Ramos (cell line): ENCODE data around the gene KIFC3.
"Not testable (repeated sequence)": the region's sequence is repeated elsewhere in the genome, so short reads cannot be mapped to it uniquely, and the experiment has no call there.

Experiments
- in situ Hi-C: fragments of 300-500 bp; cut with MboI; formaldehyde crosslinking; loops from one replicate; pipeline ENCODE4 v1.14.3; 2022; ENCODE audit warnings: low sequenced_read_pairs; ENCODE audit not compliant: unreplicated experiment

The KIFC3 gene

GRCh38 chr16:57728336-57729181 lies 73.7 kb downstream of the KIFC3 start:
- in situ Hi-C loops, result no loop called here

GRCh38 chr16:57727610-57728009 lies 74.7 kb downstream of the KIFC3 start:
- in situ Hi-C loops, result no loop called here

- in situ Hi-C loops, result no loop called here
Measured at GRCh38 chr16:57726433-57726947, 75.8 kb downstream of the KIFC3 start.

DNA sequence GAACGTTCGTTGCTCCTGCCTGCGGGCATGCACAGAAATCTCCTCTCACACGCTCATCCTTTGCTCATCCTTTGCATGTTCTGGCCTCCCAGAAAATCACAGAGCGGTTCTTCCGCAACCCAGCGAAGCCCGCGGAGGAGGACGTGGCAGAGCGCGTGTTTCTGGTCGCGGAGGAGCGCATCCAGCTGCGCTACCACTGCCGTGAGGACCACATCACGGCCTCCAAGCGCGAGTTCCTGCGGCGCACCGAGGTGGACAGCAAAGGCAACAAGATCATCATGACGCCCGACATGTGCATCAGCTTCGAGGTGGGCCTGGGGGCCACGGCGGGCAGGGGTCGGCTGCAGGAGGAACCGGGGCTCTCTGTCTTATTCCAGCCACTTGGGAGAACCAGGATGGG lies 76.3 kb downstream of the KIFC3 start:
- in situ Hi-C loops, result no loop called here

GRCh38 chr16:57725554-57725953 lies 76.7 kb downstream of the KIFC3 start:
- in situ Hi-C loops, result no loop called here

- in situ Hi-C loops, result no loop called here
Measured at GRCh38 chr16:57725151-57725550, 77.1 kb downstream of the KIFC3 start.

DNA sequence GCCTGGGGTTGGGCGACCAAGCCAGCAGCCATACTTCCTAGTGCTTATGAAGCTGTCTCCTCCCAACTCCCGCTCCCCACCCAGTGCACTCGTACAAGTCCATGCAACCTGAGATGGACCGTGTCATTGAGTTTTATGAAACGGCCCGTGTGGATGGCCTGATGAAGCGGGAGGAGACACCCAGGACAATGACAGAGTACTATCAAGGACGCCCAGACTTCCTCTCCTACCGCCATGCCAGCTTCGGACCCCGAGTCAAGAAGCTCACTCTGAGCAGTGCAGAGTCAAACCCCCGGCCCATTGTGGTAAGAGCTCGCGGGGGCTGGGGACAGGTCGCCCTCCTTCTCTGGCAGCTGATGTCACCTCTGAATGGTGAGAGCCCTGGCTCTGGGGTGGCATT lies 77.8 kb downstream of the KIFC3 start:
- in situ Hi-C loops, result no loop called here

DNA sequence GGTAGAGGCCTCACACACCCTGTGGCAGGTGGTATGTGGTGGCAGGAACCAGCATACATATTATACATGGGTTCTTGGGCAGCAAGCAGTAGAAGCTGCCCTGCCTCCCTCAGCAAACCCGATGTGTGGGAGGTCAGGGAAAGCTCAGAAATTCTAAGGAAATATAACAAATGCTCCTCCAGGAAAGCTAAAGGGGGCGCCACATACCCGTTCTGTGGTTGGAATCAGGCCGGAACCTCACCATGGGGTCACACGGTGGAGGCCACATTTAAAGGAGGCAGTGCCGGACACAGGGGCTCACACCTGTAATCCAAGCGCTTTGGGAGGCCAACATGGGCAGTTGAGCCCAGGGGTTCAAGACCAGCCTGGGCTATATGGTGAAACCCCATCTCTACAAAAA lies 79.1 kb downstream of the KIFC3 start:
- in situ Hi-C loops, result no loop called here

GRCh38 chr16:57722651-57723050 lies 79.6 kb downstream of the KIFC3 start:
- in situ Hi-C loops, result no loop called here

DNA sequence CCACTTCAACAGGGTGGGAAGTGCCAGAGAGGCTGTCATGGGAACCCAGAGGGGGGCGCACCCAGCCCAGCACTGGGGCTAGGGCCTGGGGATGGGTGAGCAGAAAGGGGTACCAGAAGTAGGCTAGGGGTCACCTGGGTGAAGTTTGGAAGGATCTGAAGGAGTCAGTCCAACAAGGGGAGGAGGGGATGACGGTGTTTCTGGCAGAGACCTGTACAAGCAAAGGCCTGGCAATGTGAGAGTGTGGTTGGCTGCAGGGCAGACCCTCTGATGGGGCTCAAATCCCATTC lies 80.1 kb downstream of the KIFC3 start:
- in situ Hi-C loops, result no loop called here

GRCh38 chr16:57721356-57722209 lies 80.7 kb downstream of the KIFC3 start:
- in situ Hi-C loops, result no loop called here

- in situ Hi-C loops, result no loop called here
Measured at GRCh38 chr16:57720142-57720575, 82.1 kb downstream of the KIFC3 start.

DNA sequence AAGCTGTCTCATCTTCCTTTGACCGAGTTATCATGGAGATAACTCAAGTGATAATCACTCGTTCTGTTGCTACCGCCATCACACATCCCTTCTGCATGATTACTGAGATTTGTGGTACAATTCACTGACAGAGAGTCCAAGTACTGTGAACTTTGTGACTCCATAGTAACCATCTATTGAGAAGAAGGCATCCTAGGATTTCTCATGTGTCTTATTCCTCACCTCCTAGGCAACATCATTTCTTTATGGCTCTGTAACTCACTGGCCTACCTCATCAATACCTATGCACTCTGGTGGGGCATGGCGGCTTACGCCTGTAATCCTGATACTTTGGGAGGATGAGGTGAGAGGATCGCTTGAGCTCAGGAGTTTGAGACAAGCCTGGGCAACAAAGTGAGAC lies 88.2 kb downstream of the KIFC3 start:
- in situ Hi-C loops, result no loop called here

- in situ Hi-C loops, result no loop called here
Measured at GRCh38 chr16:57713596-57713995, 88.7 kb downstream of the KIFC3 start.

DNA sequence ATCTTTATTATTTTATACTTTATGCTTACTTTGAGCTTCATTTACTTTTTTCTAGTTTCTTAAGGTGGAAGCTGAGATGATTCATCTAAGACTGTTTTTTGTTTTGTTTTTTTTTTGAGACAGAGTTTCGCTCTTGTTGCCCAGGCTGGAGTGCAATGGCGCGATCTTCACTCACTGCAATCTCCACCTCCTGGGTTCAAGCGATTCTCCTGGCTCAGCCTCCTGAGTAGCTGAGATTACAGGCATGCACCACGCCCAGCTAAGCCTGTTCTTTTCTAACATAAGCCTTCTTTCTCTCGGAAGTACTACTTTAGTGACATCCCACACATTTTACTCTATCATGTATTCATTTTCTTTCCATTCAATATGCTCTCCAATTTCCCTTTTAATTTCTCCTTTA lies 89.7 kb downstream of the KIFC3 start:
- in situ Hi-C loops, result not testable (repeated sequence)

GRCh38 chr16:57711993-57712392 lies 90.3 kb downstream of the KIFC3 start:
- in situ Hi-C loops, result no loop called here

DNA sequence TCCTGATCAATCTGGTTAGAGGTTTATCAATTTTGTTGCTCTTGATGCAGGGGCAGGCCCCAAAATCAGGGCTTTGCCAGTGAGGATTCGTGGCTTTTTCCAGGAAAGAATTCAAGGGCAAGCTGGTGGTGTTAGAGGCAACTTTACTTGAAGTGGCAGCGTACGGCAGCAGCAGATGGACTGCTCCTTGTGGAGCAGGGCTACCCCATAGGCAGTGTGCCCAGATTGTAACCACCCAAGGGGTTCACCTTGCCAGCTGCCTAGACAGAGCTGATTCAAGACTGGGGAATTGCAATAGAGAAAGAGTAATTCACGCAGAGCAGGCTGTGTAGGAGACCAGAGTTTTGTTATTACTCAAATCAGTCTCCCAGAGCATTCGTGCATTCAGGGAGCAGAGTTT lies 90.9 kb downstream of the KIFC3 start:
- in situ Hi-C loops, result no loop called here

DNA sequence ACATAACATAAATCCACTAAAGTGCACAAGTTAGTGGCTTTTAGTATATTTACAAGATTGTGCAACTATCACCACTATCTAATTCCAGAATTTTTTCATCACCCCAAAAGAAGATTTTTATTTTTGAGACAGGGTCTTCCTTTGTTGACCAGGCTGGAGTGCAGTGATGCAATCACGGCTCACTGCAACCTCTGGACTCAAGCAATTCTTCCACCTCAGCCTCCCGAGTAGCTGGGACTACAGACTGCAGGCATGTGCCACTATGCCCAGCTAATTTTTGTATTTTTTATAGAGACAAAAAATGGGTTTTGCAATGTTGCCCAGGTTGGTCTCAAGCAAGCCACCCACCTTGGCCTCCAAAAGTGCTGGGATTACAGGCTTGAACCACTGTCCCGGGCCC lies 92.6 kb downstream of the KIFC3 start:
- in situ Hi-C loops, result no loop called here
